ENCODE results near the gene FCGR2B. TPM values are rescaled to one million over a fixed set of nuclear protein-coding genes. Genes with fewer than 3 reads are reported as not detected.

FCGR2B gene
- polyA plus RNA-seq, 1 of the 3 experiments (the other 2 are of a cell fraction): 0.05 TPM

GRCh38 chr1:161678500-161678899, 15.6 kb downstream of the FCGR2B start:
- DNase-seq: no peak
- H3K79me2 ChIP-seq (ENCODE audit: insufficient read depth): no peaks in the 10 kb centered on the region
- H3K4me2 ChIP-seq: no peak overlapping the region
- H3K9ac ChIP-seq: no peak overlapping the region
- H3K4me1 ChIP-seq (ENCODE audit: control insufficient read depth in 1 of 2, insufficient read depth in 2 of 2, low read depth in 1 of 2, low read length in 1 of 2): no peaks in the 10 kb centered on the region
- WGBS (ENCODE audit: low lambda C conversion rate): 52% methylated on average over 3 of the region's 3 CpGs
- H3F3A ChIP-seq (replicated peaks; ENCODE audit: insufficient read depth): no peaks in the 10 kb centered on the region
- no peak for TF ChIP-seq REST (IDR thresholded peaks at IDR 0.05; ENCODE audit: low read depth, low read length)
- no peak for TF ChIP-seq RFX5 (IDR thresholded peaks at IDR 0.05; ENCODE audit: low read length)
- no peak for TF ChIP-seq SIN3A (IDR thresholded peaks at IDR 0.05; ENCODE audit: borderline replicate concordance, low read depth, low read length)
- TF ChIP-seq TEAD4 (IDR thresholded peaks at IDR 0.05; ENCODE audit: borderline replicate concordance, insufficient read depth): no peak
- no peak for TF ChIP-seq RCOR1 (IDR thresholded peaks at IDR 0.05; ENCODE audit: low read length)
- TF ChIP-seq NFIC (IDR thresholded peaks at IDR 0.05; ENCODE audit: borderline replicate concordance): no peak
- TF ChIP-seq EZH2phosphoT487 (IDR thresholded peaks at IDR 0.05; ENCODE audit: borderline replicate concordance, low read depth): no peak
- no peak for TF ChIP-seq TAF1 (IDR thresholded peaks at IDR 0.05; ENCODE audit: borderline replicate concordance, low read depth, low read length)
- TF ChIP-seq USF1 (IDR thresholded peaks at IDR 0.05; ENCODE audit: borderline replicate concordance, low read depth): no peak
- no peak for TF ChIP-seq PBX3 (IDR thresholded peaks at IDR 0.05)
- no peak for TF ChIP-seq TCF12 (IDR thresholded peaks at IDR 0.05)
- no peak for TF ChIP-seq ZBTB33 (IDR thresholded peaks at IDR 0.05; ENCODE audit: borderline replicate concordance, low read depth)
- no peak overlapping the region for H3K4me3 ChIP-seq (ENCODE audit: low read depth in 2 of 2, low read length in 1 of 2)
- H3K36me3 ChIP-seq (replicated peaks in 1 of 2; ENCODE audit: control insufficient read depth in 1 of 2, insufficient read depth in 2 of 2, low read length in 1 of 2): no peaks in the 10 kb centered on the region
- no peaks in the 10 kb centered on the region for H4K20me1 ChIP-seq (ENCODE audit: insufficient read depth)
- no peak overlapping the region for H3K27ac ChIP-seq (ENCODE audit: low read depth in 2 of 2, low read length in 1 of 2)
- peaks cover 27% of the 10 kb centered on the region; the same call in 1 of the 2 replicates for H3K27me3 ChIP-seq (ENCODE audit: insufficient read depth)
- POLR2A ChIA-PET: no interaction called here
- CTCF ChIA-PET: no interaction called here
- no peaks in the 10 kb centered on the region for H3K9me3 ChIP-seq
- no peaks in the 10 kb centered on the region for H3K9me2 ChIP-seq
- H2AFZ ChIP-seq (ENCODE audit: low read depth): no peak overlapping the region

All from SK-N-SH (cell line).